ENCODE measurements around the gene NELL1.
"Not testable (repeated sequence)": the region's sequence is repeated elsewhere in the genome, so short reads cannot be mapped to it uniquely, and the experiment has no call there.

NELL1 gene

GRCh38 chr11:21119411-21119810 lies 450.0 kb downstream of the NELL1 start:
- Histone ChIP-seq H3K27ac (ENCODE audit: low read depth, low read length) (no peak overlapping the region), H3K4me3 (ENCODE audit: low read depth in 1 of 2, low read length in 2 of 2) (no peak overlapping the region), H3K36me3 (ENCODE audit: insufficient read depth, low read length) (no peaks in the 10 kb centered on the region), H3K9ac (ENCODE audit: low read length) (no peak overlapping the region), H3K4me1 (ENCODE audit: insufficient read depth, low read length) (no peaks in the 10 kb centered on the region), H3K9me3 (ENCODE audit: low read length) (no peaks in the 10 kb centered on the region), H3K27me3 (ENCODE audit: control insufficient read depth in 1 of 2, insufficient read depth in 2 of 2, low read length in 2 of 2) (no peaks in the 10 kb centered on the region)

- H3K9me3 ChIP-seq (ENCODE audit: low read length): no peaks in the 10 kb centered on the region
- no peaks in the 10 kb centered on the region for H3K27me3 ChIP-seq (ENCODE audit: control insufficient read depth in 1 of 2, insufficient read depth in 2 of 2, low read length in 2 of 2)
- H3K9ac ChIP-seq (ENCODE audit: low read length): no peak overlapping the region
- no peaks in the 10 kb centered on the region for H3K36me3 ChIP-seq (ENCODE audit: insufficient read depth, low read length)
- H3K27ac ChIP-seq (ENCODE audit: low read depth, low read length): no peak overlapping the region
- H3K4me3 ChIP-seq (ENCODE audit: low read depth in 1 of 2, low read length in 2 of 2): no peak overlapping the region
- no peaks in the 10 kb centered on the region for H3K4me1 ChIP-seq (ENCODE audit: insufficient read depth, low read length)
Observed at GRCh38 chr11:21121991-21122390, 452.6 kb downstream of the NELL1 start.

GRCh38 chr11:21122523-21122922 lies 453.1 kb downstream of the NELL1 start:
- Histone ChIP-seq H3K27ac (ENCODE audit: low read depth, low read length) (no peak overlapping the region), H3K36me3 (ENCODE audit: insufficient read depth, low read length) (no peaks in the 10 kb centered on the region), H3K9ac (ENCODE audit: low read length) (no peak overlapping the region), H3K4me1 (ENCODE audit: insufficient read depth, low read length) (no peaks in the 10 kb centered on the region), H3K27me3 (ENCODE audit: control insufficient read depth in 1 of 2, insufficient read depth in 2 of 2, low read length in 2 of 2) (no peaks in the 10 kb centered on the region), H3K9me3 (ENCODE audit: low read length) (no peaks in the 10 kb centered on the region), H3K4me3 (ENCODE audit: low read depth in 1 of 2, low read length in 2 of 2) (no peak overlapping the region)

- no peak overlapping the region for H3K9ac ChIP-seq (ENCODE audit: low read length)
- no peaks in the 10 kb centered on the region for H3K4me1 ChIP-seq (ENCODE audit: insufficient read depth, low read length)
- H3K9me3 ChIP-seq (ENCODE audit: low read length): no peaks in the 10 kb centered on the region
- no peak overlapping the region for H3K4me3 ChIP-seq (ENCODE audit: low read depth in 1 of 2, low read length in 2 of 2)
- H3K27me3 ChIP-seq (ENCODE audit: control insufficient read depth in 1 of 2, insufficient read depth in 2 of 2, low read length in 2 of 2): no peaks in the 10 kb centered on the region
- H3K27ac ChIP-seq (ENCODE audit: low read depth, low read length): no peak overlapping the region
- no peaks in the 10 kb centered on the region for H3K36me3 ChIP-seq (ENCODE audit: insufficient read depth, low read length)
Observed at GRCh38 chr11:21132146-21132720, 462.8 kb downstream of the NELL1 start.

- no peaks in the 10 kb centered on the region for H3K36me3 ChIP-seq (ENCODE audit: insufficient read depth, low read length)
- H3K9me3 ChIP-seq (ENCODE audit: low read length): no peaks in the 10 kb centered on the region
- H3K9ac ChIP-seq (ENCODE audit: low read length): no peak overlapping the region
- H3K27me3 ChIP-seq (ENCODE audit: control insufficient read depth in 1 of 2, insufficient read depth in 2 of 2, low read length in 2 of 2): no peaks in the 10 kb centered on the region
- H3K27ac ChIP-seq (ENCODE audit: low read depth, low read length): no peak overlapping the region
- H3K4me3 ChIP-seq (ENCODE audit: low read depth in 1 of 2, low read length in 2 of 2): no peak overlapping the region
- H3K4me1 ChIP-seq (ENCODE audit: insufficient read depth, low read length): no peaks in the 10 kb centered on the region
Observed at GRCh38 chr11:21133244-21133643, 463.9 kb downstream of the NELL1 start.

GRCh38 chr11:21133722-21134121 lies 464.3 kb downstream of the NELL1 start:
- Histone ChIP-seq H3K9ac (ENCODE audit: low read length) (no peak overlapping the region), H3K4me1 (ENCODE audit: insufficient read depth, low read length) (no peaks in the 10 kb centered on the region), H3K36me3 (ENCODE audit: insufficient read depth, low read length) (no peaks in the 10 kb centered on the region), H3K27ac (ENCODE audit: low read depth, low read length) (no peak overlapping the region), H3K4me3 (ENCODE audit: low read depth in 1 of 2, low read length in 2 of 2) (no peak overlapping the region), H3K9me3 (ENCODE audit: low read length) (no peaks in the 10 kb centered on the region), H3K27me3 (ENCODE audit: control insufficient read depth in 1 of 2, insufficient read depth in 2 of 2, low read length in 2 of 2) (no peaks in the 10 kb centered on the region)

- no peak overlapping the region for H3K4me3 ChIP-seq (ENCODE audit: low read depth in 1 of 2, low read length in 2 of 2)
- no peak overlapping the region for H3K9ac ChIP-seq (ENCODE audit: low read length)
- H3K27ac ChIP-seq (ENCODE audit: low read depth, low read length): no peak overlapping the region
- H3K36me3 ChIP-seq (ENCODE audit: insufficient read depth, low read length): no peaks in the 10 kb centered on the region
- no peaks in the 10 kb centered on the region for H3K4me1 ChIP-seq (ENCODE audit: insufficient read depth, low read length)
- no peaks in the 10 kb centered on the region for H3K9me3 ChIP-seq (ENCODE audit: low read length)
- no peaks in the 10 kb centered on the region for H3K27me3 ChIP-seq (ENCODE audit: control insufficient read depth in 1 of 2, insufficient read depth in 2 of 2, low read length in 2 of 2)
Observed at GRCh38 chr11:21137803-21138202, 468.4 kb downstream of the NELL1 start.

- H3K4me1 ChIP-seq (ENCODE audit: insufficient read depth, low read length); H3K9ac ChIP-seq (ENCODE audit: low read length); H3K36me3 ChIP-seq (ENCODE audit: insufficient read depth, low read length); H3K4me3 ChIP-seq (ENCODE audit: low read depth in 1 of 2, low read length in 2 of 2); H3K27ac ChIP-seq (ENCODE audit: low read depth, low read length); H3K27me3 ChIP-seq (ENCODE audit: control insufficient read depth in 1 of 2, insufficient read depth in 2 of 2, low read length in 2 of 2); H3K9me3 ChIP-seq (ENCODE audit: low read length): not testable (repeated sequence)
Observed at GRCh38 chr11:21141557-21141956, 472.2 kb downstream of the NELL1 start.

GRCh38 chr11:21142007-21142406 lies 472.6 kb downstream of the NELL1 start:
- Histone ChIP-seq H3K27me3 (ENCODE audit: control insufficient read depth in 1 of 2, insufficient read depth in 2 of 2, low read length in 2 of 2) (no peaks in the 10 kb centered on the region), H3K36me3 (ENCODE audit: insufficient read depth, low read length) (no peaks in the 10 kb centered on the region), H3K4me1 (ENCODE audit: insufficient read depth, low read length) (no peaks in the 10 kb centered on the region), H3K9me3 (ENCODE audit: low read length) (no peaks in the 10 kb centered on the region), H3K4me3 (ENCODE audit: low read depth in 1 of 2, low read length in 2 of 2) (no peak overlapping the region), H3K27ac (ENCODE audit: low read depth, low read length) (no peak overlapping the region), H3K9ac (ENCODE audit: low read length) (no peak overlapping the region)

- H3K4me1 ChIP-seq (ENCODE audit: insufficient read depth, low read length): no peaks in the 10 kb centered on the region
- no peaks in the 10 kb centered on the region for H3K9me3 ChIP-seq (ENCODE audit: low read length)
- no peak overlapping the region for H3K27ac ChIP-seq (ENCODE audit: low read depth, low read length)
- no peak overlapping the region for H3K4me3 ChIP-seq (ENCODE audit: low read depth in 1 of 2, low read length in 2 of 2)
- H3K36me3 ChIP-seq (ENCODE audit: insufficient read depth, low read length): no peaks in the 10 kb centered on the region
- H3K9ac ChIP-seq (ENCODE audit: low read length): no peak overlapping the region
- no peaks in the 10 kb centered on the region for H3K27me3 ChIP-seq (ENCODE audit: control insufficient read depth in 1 of 2, insufficient read depth in 2 of 2, low read length in 2 of 2)
Observed at GRCh38 chr11:21144531-21144930, 475.1 kb downstream of the NELL1 start.

GRCh38 chr11:21148376-21148775 lies 479.0 kb downstream of the NELL1 start:
- no peak overlapping the region for H3K27ac ChIP-seq (ENCODE audit: low read depth, low read length)
- H3K27me3 ChIP-seq (ENCODE audit: control insufficient read depth in 1 of 2, insufficient read depth in 2 of 2, low read length in 2 of 2): no peaks in the 10 kb centered on the region
- no peak overlapping the region for H3K4me3 ChIP-seq (ENCODE audit: low read depth in 1 of 2, low read length in 2 of 2)
- no peak overlapping the region for H3K9ac ChIP-seq (ENCODE audit: low read length)
- H3K4me1 ChIP-seq (ENCODE audit: insufficient read depth, low read length): no peaks in the 10 kb centered on the region
- no peaks in the 10 kb centered on the region for H3K9me3 ChIP-seq (ENCODE audit: low read length)
- no peaks in the 10 kb centered on the region for H3K36me3 ChIP-seq (ENCODE audit: insufficient read depth, low read length)

GRCh38 chr11:21160140-21160539 lies 490.8 kb downstream of the NELL1 start:
- H3K4me1 ChIP-seq (ENCODE audit: insufficient read depth, low read length): no peaks in the 10 kb centered on the region
- H3K9me3 ChIP-seq (ENCODE audit: low read length): no peaks in the 10 kb centered on the region
- H3K9ac ChIP-seq (ENCODE audit: low read length): no peak overlapping the region
- H3K36me3 ChIP-seq (ENCODE audit: insufficient read depth, low read length): no peaks in the 10 kb centered on the region
- H3K27me3 ChIP-seq (ENCODE audit: control insufficient read depth in 1 of 2, insufficient read depth in 2 of 2, low read length in 2 of 2): no peaks in the 10 kb centered on the region
- H3K4me3 ChIP-seq (ENCODE audit: low read depth in 1 of 2, low read length in 2 of 2): no peak overlapping the region
- H3K27ac ChIP-seq (ENCODE audit: low read depth, low read length): no peak overlapping the region

Measured in muscle layer of colon (tissue), 2 donors.